Fibroblast of peridontal ligament (primary cell): Measurements from ENCODE around the gene COL4A1.

Experiments used
- DNase-seq: peaks from one replicate; pipeline ENCODE4 v3.0.0-alpha.2; 2010; ENCODE audit errors: extremely low read depth

The COL4A1 gene

GRCh38 chr13:110341445-110342244 is 34.7 kb upstream of the COL4A1 start:
- no peak for DNase-seq

- no peak for DNase-seq
Observed at GRCh38 chr13:110340812-110341444, 34.0 kb upstream of the COL4A1 start.

GRCh38 chr13:110339975-110340550 is 33.1 kb upstream of the COL4A1 start:
- DNase-seq, result no peak

- no peak for DNase-seq
Observed at GRCh38 chr13:110339263-110339662, 32.3 kb upstream of the COL4A1 start.

GRCh38 chr13:110338441-110339101 is 31.6 kb upstream of the COL4A1 start:
- DNase-seq, result peak; percentile 72

- DNase-seq, result no peak
Observed at GRCh38 chr13:110337247-110337646, 30.3 kb upstream of the COL4A1 start.

GRCh38 chr13:110336681-110337080 is 29.7 kb upstream of the COL4A1 start:
- DNase-seq, result no peak

GRCh38 chr13:110336108-110336507 is 29.2 kb upstream of the COL4A1 start:
- DNase-seq, result no peak

GRCh38 chr13:110334841-110335490 is 28.0 kb upstream of the COL4A1 start:
- DNase-seq, result peak; percentile 22

GRCh38 chr13:110334256-110334655 is 27.3 kb upstream of the COL4A1 start:
- no peak for DNase-seq

- DNase-seq, result no peak
Observed at GRCh38 chr13:110333837-110334236, 26.9 kb upstream of the COL4A1 start.

- DNase-seq, result peak; percentile 25
Observed at GRCh38 chr13:110332750-110333149, 25.8 kb upstream of the COL4A1 start.

- DNase-seq, result peak; percentile 90
Observed at GRCh38 chr13:110331362-110331761, 24.4 kb upstream of the COL4A1 start.

- peak; percentile 88 for DNase-seq
Observed at GRCh38 chr13:110330491-110331011, 23.6 kb upstream of the COL4A1 start.

- DNase-seq, result peak; percentile 89
Observed at GRCh38 chr13:110329798-110330461, 23.0 kb upstream of the COL4A1 start.

GRCh38 chr13:110329258-110329657 is 22.3 kb upstream of the COL4A1 start:
- DNase-seq, result peak; percentile 36

- peak; percentile 42 for DNase-seq
Observed at GRCh38 chr13:110328573-110328972, 21.6 kb upstream of the COL4A1 start.

- DNase-seq, result peak; percentile 54
Observed at GRCh38 chr13:110327051-110327721, 20.2 kb upstream of the COL4A1 start.

GRCh38 chr13:110326263-110326904 is 19.4 kb upstream of the COL4A1 start:
- no peak for DNase-seq
